B cell (primary cell): ENCODE data around the gene PPP2CA. TPM values are rescaled to one million over a fixed set of nuclear protein-coding genes. Genes with fewer than 3 reads are reported as not detected.

Experiments used
- ATAC-seq: fragments of 200-7000 bp; cut with Tn5 transposase; one replicate; pipeline ENCODE4 v1.10.0; 2021; ENCODE audit warnings: low read depth, mild to moderate bottlenecking, moderate number of reproducible peaks, moderate library complexity
- CTCF ChIA-PET: fragments of 350-600 bp; sonication (Branson Sonifier 250); formaldehyde crosslinking; loops from one replicate; lab custom pipeline; 2021; ENCODE audit warnings: antibody characterized with exemption, inconsistent platforms; lab: Charles Lee
- POLR2A ChIA-PET: fragments of 350-600 bp; sonication (Branson Sonifier 250); formaldehyde crosslinking; loops from one replicate; lab custom pipeline; 2021; ENCODE audit warnings: antibody characterized with exemption; lab: Charles Lee
- DNase-seq: peaks from one replicate; pipeline ENCODE4 v3.0.0; 2013
- H2AFZ ChIP-seq: 2 replicates; pipeline ENCODE4 v1.6.1; 2012; ENCODE audit warnings: mild to moderate bottlenecking, low read depth, low read length; ENCODE audit not compliant: insufficient read depth, poor library complexity, severe bottlenecking
- H3K27ac ChIP-seq, 2 donors: 1 replicate in 1 of 2; 2 replicates in 1 of 2; pipeline ENCODE4 v1.5.1; 2012 to 2013; ENCODE audit warnings: low read length in 2 of 2, mild to moderate bottlenecking in 2 of 2, moderate library complexity in 1 of 2
- H3K27me3 ChIP-seq, 4 experiments: fragments of 200-600 bp in 1 of 4; sonication (generic) in 1 of 4; replicated peaks in 1 of 4; 1 replicate in 2 of 4; 2 replicates in 2 of 4; pipeline versions ENCODE4 v1.6.1 to v1.7.0; 2013 to 2016; ENCODE audit warnings: low read length in 3 of 4, mild to moderate bottlenecking in 2 of 4, mixed read lengths in 1 of 4, moderate library complexity in 1 of 4; ENCODE audit not compliant: insufficient read depth in 4 of 4, control insufficient read depth in 3 of 4; ENCODE audit errors: control extremely low read depth in 1 of 4
- H3K36me3 ChIP-seq, 2 experiments: replicated peaks in 1 of 2; 1 replicate in 1 of 2; 2 replicates in 1 of 2; pipeline versions ENCODE4 v1.6.1 to v1.7.1; 2013; ENCODE audit warnings: low read length in 1 of 2; ENCODE audit not compliant: insufficient read depth in 2 of 2, control insufficient read depth in 1 of 2; ENCODE audit errors: control extremely low read depth in 1 of 2, extremely low read depth in 1 of 2
- H3K4me1 ChIP-seq, 2 donors: fragments of 200-600 bp in 1 of 2; sonication (generic) in 1 of 2; 1 replicate in 1 of 2; 2 replicates in 1 of 2; pipeline versions ENCODE4 v1.5.1 to v1.6.1; 2013 to 2017; ENCODE audit warnings: low read length in 2 of 2; ENCODE audit not compliant: control insufficient read depth in 2 of 2, insufficient read depth in 2 of 2
- H3K4me2 ChIP-seq: replicated peaks from 2 replicates; pipeline ENCODE3; 2012; ENCODE audit warnings: mild to moderate bottlenecking, low read depth, low read length; ENCODE audit not compliant: poor library complexity, severe bottlenecking
- H3K4me3 ChIP-seq, 5 experiments: fragments of 200-600 bp in 1 of 5; sonication (generic) in 1 of 5; 1 replicate in 3 of 5; 2 replicates in 2 of 5; pipeline versions ENCODE4 v1.5.1 to v1.7.0; 2011 to 2016; ENCODE audit warnings: low read length in 4 of 5, mild to moderate bottlenecking in 4 of 5, low read depth in 2 of 5, control low read depth in 1 of 5, moderate library complexity in 1 of 5; ENCODE audit not compliant: insufficient read depth in 1 of 5; ENCODE audit errors: control extremely low read depth in 1 of 5, extremely low read depth in 1 of 5
- H3K79me2 ChIP-seq: fragments of 200-600 bp; sonication (generic); one replicate; pipeline ENCODE4 v1.6.0; 2016; ENCODE audit warnings: low read length; ENCODE audit not compliant: control insufficient read depth, insufficient read depth
- H3K9ac ChIP-seq: fragments of 200-600 bp; sonication (generic); 2 replicates; pipeline ENCODE4 v1.6.1; 2017; ENCODE audit warnings: mild to moderate bottlenecking, low read length, moderate library complexity
- H3K9me3 ChIP-seq, 3 donors: one replicate each; pipeline versions ENCODE4 v1.6.1 to v1.7.1; 2013; ENCODE audit warnings: low read length in 2 of 3; ENCODE audit not compliant: control insufficient read depth in 2 of 3, insufficient read depth in 1 of 3; ENCODE audit errors: control extremely low read depth in 1 of 3
- H4K20me1 ChIP-seq: 2 replicates; pipeline ENCODE4 v1.6.0; 2012; ENCODE audit warnings: mild to moderate bottlenecking, low read length; ENCODE audit not compliant: insufficient read depth, control insufficient read depth, poor library complexity, severe bottlenecking
- H3K27ac Mint-ChIP-seq: one replicate; pipeline ENCODE4 v1.8.0; 2021; ENCODE audit warnings: mixed read lengths
- H3K27me3 Mint-ChIP-seq: one replicate; pipeline ENCODE4 v1.8.0; 2021; ENCODE audit warnings: mixed read lengths
- H3K4me1 Mint-ChIP-seq: one replicate; pipeline ENCODE4 v1.8.0; 2021; ENCODE audit warnings: mixed read lengths
- H3K4me3 Mint-ChIP-seq: one replicate; pipeline ENCODE4 v1.8.0; 2021; ENCODE audit warnings: mixed read lengths
- H3K9me3 Mint-ChIP-seq: one replicate; pipeline ENCODE4 v1.8.0; 2022; ENCODE audit warnings: mixed read lengths; ENCODE audit not compliant: insufficient read depth
- CTCF ChIP-seq: fragments of 200-600 bp; IDR thresholded peaks from one replicate; pipeline ENCODE4 v1.8.0; 2022; ENCODE audit warnings: antibody characterized with exemption, mild to moderate bottlenecking
- EZH2 ChIP-seq: IDR thresholded peaks from 2 replicates; pipeline ENCODE4 v1.6.1; 2012; ENCODE audit warnings: borderline replicate concordance, low read depth, mild to moderate bottlenecking, moderate library complexity, low read length; ENCODE audit not compliant: insufficient read depth, poor library complexity, severe bottlenecking
- WGBS: methylation state at CpG from one replicate; pipeline ENCODE4 v1.1.5; 2013; ENCODE audit warnings: missing lambda C conversion rate; ENCODE audit not compliant: insufficient coverage; 5-methylcytosine and 5-hydroxymethylcytosine counted together
- intact Hi-C: fragments of 100-400 bp; cut with micrococcal nuclease; formaldehyde crosslinking; loops from one replicate; pipeline ENCODE4 v1.10.0; 2022
- polyA plus RNA-seq: library from polyadenylated mRNA; depleted of rRNA; stranded (reverse); fragments of >200 nt; gene quantifications from 2 replicates; pipeline ENCODE4 v1.2.3, GENCODE V29; 2012
- total RNA-seq, 2 donors: library from RNA; stranded (reverse); fragments of 120-200 nt in 1 of 2; gene quantifications; 1 replicate in 1 of 2; 2 replicates in 1 of 2; pipeline versions ENCODE4 v1.2.3 to v1.2.4, GENCODE V29; 2013 to 2022

Gene PPP2CA
- total and polyA plus RNA-seq, 2 donors (not counting 1 experiment from before 2014, with no cell fraction given) = 82.3 to 86.2 TPM

- Histone ChIP-seq H3K4me1 (no peaks in the 10 kb centered on the region), H4K20me1 (no peaks in the 10 kb centered on the region), H3K4me2 (no peak overlapping the region), H3K79me2 (no peaks in the 10 kb centered on the region), H3K27me3 (peaks cover 0 to 4% (median 2%) of the 10 kb centered on the region in 4 experiments), H3K9ac (no peak overlapping the region), H3K9me3 (peaks cover 0 to 16% (median 3%) of the 10 kb centered on the region in 3 donors), H3K27ac (no peak overlapping the region), H3K36me3 (no peaks in the 10 kb centered on the region), H3K4me3 (no peak overlapping the region), H2AFZ (no peak overlapping the region)
- intact Hi-C loops = loop anchor here (2.0 kb wide), 1 partner anchor 62 kb away; no protein-coding TSS in a partner anchor
- no CpG with 5 or more reads among the region's 3 CpGs for WGBS
- Mint-ChIP-seq H3K27me3 (peaks cover 19% of the 10 kb centered on the region), H3K4me3 (no peak overlapping the region), H3K9me3 (peaks cover 4% of the 10 kb centered on the region), H3K4me1 (no peaks in the 10 kb centered on the region), H3K27ac (no peak overlapping the region)
- no peak for DNase-seq
- no peak for TF ChIP-seq EZH2
- no peak for TF ChIP-seq CTCF
- CTCF ChIA-PET = interaction anchor here (0.7 to 0.8 kb wide), 2 partner anchors 27 to 157 kb away, joined by 3 read pairs; no protein-coding TSS in a partner anchor
- ATAC-seq = no peak
- POLR2A ChIA-PET = no interaction called here
Measured at GRCh38 chr5:134258896-134259295, 33.0 kb upstream of the PPP2CA start.

- WGBS = no CpG with 5 or more reads among the region's 3 CpGs
- Histone ChIP-seq H3K4me3 (no peak overlapping the region), H3K79me2 (no peaks in the 10 kb centered on the region), H2AFZ (no peak overlapping the region), H3K9me3 (peaks cover 0 to 7% (median 0%) of the 10 kb centered on the region in 3 donors), H3K4me2 (no peak overlapping the region), H3K9ac (no peak overlapping the region), H3K27me3 (peaks cover 0 to 4% (median 0%) of the 10 kb centered on the region in 4 experiments), H3K4me1 (no peaks in the 10 kb centered on the region), H3K27ac (no peak overlapping the region), H3K36me3 (no peaks in the 10 kb centered on the region), H4K20me1 (no peaks in the 10 kb centered on the region)
- Mint-ChIP-seq H3K9me3 (no peaks in the 10 kb centered on the region), H3K4me1 (no peaks in the 10 kb centered on the region), H3K27ac (no peak overlapping the region), H3K27me3 (peaks cover 29% of the 10 kb centered on the region), H3K4me3 (no peak overlapping the region)
- no peak for ATAC-seq
- intact Hi-C loops = no loop called here
- POLR2A ChIA-PET = no interaction called here
- no peak for TF ChIP-seq CTCF
- TF ChIP-seq EZH2 = no peak
- CTCF ChIA-PET = no interaction called here
- no peak for DNase-seq
Measured at GRCh38 chr5:134257176-134257575, 31.3 kb upstream of the PPP2CA start.
